Measurements from ENCODE around the gene AFAP1. TPM values are rescaled to one million over a fixed set of nuclear protein-coding genes. Genes with fewer than 3 reads are reported as not detected.

AFAP1 gene
- total RNA-seq, 1 donor from 2014 or later, result 31.9 TPM

DNA sequence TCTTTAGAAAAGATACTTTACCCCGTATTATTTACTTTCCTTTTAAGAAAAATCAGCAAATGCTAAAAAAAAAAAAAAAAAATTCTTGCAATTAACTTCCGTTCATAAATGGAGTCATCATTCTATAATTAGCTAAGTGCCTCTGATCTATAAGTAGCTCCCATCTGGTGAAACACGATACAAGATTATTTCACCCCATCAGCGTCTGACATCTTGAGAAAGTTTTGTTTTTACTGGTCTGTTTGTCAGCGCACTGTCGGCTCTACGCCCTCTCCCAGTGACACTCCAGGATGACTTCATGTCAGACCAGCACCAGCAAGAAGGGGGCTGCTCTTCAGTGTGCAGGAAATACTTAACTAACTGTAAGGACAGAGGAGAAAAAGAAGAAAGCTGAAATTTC lies 108.3 kb downstream of the AFAP1 start:
- Mint-ChIP-seq H3K27me3 (no peaks in the 10 kb centered on the region), H3K27ac (no peak overlapping the region), H3K9me3 (ENCODE audit: low read depth) (peaks cover 3% of the 10 kb centered on the region), H3K4me1 (ENCODE audit: low read depth) (no peaks in the 10 kb centered on the region), H3K4me3 (ENCODE audit: low read depth) (no peak overlapping the region), H3K36me3 (ENCODE audit: insufficient read depth) (peaks cover 36% of the 10 kb centered on the region)
- DNase-seq (ENCODE audit: low spot score, unreplicated experiment), result no peak
- TF ChIP-seq, protein P1, sequence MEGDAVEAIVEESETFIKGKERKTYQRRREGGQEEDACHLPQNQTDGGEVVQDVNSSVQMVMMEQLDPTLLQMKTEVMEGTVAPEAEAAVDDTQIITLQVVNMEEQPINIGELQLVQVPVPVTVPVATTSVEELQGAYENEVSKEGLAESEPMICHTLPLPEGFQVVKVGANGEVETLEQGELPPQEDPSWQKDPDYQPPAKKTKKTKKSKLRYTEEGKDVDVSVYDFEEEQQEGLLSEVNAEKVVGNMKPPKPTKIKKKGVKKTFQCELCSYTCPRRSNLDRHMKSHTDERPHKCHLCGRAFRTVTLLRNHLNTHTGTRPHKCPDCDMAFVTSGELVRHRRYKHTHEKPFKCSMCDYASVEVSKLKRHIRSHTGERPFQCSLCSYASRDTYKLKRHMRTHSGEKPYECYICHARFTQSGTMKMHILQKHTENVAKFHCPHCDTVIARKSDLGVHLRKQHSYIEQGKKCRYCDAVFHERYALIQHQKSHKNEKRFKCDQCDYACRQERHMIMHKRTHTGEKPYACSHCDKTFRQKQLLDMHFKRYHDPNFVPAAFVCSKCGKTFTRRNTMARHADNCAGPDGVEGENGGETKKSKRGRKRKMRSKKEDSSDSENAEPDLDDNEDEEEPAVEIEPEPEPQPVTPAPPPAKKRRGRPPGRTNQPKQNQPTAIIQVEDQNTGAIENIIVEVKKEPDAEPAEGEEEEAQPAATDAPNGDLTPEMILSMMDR (IDR thresholded peaks at IDR 0.05; ENCODE audit: unreplicated experiment), result no peak

DNA sequence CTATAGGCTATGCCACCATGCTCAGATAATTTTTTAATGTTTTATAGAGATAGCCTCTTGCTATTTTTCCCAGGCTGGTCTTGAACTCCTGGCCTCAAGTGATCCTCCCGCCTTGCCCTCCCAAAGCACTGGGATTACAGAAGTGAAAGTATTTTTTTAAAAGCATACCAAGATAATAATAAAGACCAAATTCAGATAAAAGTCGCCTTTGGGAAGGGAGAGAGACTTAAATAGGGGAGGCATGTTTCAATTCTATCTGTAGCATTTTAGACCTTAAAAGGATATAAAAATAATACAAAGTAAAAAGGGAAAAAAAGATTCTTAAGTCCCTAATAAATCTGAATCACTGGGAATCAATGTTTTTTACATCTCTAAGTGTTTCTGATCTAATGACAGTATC lies 108.9 kb downstream of the AFAP1 start:
- no peaks in the 10 kb centered on the region for H3K4me1 Mint-ChIP-seq (ENCODE audit: low read depth)
- no peak overlapping the region for H3K27ac Mint-ChIP-seq

GRCh38 chr4:7829652-7830580 lies 109.7 kb downstream of the AFAP1 start:
- no peak overlapping the region for H3K4me3 Mint-ChIP-seq (ENCODE audit: low read depth)
- H3K36me3 Mint-ChIP-seq (ENCODE audit: insufficient read depth), result peaks cover 36% of the 10 kb centered on the region
- H3K27ac Mint-ChIP-seq, result peak overlapping the region; percentile 52
- peaks cover 2% of the 10 kb centered on the region for H3K4me1 Mint-ChIP-seq (ENCODE audit: low read depth)
- TF ChIP-seq, protein P1 (IDR thresholded peaks at IDR 0.05; ENCODE audit: unreplicated experiment), result no peak
- H3K27me3 Mint-ChIP-seq, result no peaks in the 10 kb centered on the region
- no peak for DNase-seq (ENCODE audit: low spot score, unreplicated experiment)
- H3K9me3 Mint-ChIP-seq (ENCODE audit: low read depth), result peaks cover 3% of the 10 kb centered on the region

More for the DNA sequence above, 108.9 kb downstream of the AFAP1 start:
- Mint-ChIP-seq H3K4me3 (ENCODE audit: low read depth) (no peak overlapping the region), H3K36me3 (ENCODE audit: insufficient read depth) (peaks cover 36% of the 10 kb centered on the region), H3K9me3 (ENCODE audit: low read depth) (peaks cover 3% of the 10 kb centered on the region), H3K27me3 (no peaks in the 10 kb centered on the region)
- DNase-seq (ENCODE audit: low spot score, unreplicated experiment), result no peak
- TF ChIP-seq, protein P1 (IDR thresholded peaks at IDR 0.05; ENCODE audit: unreplicated experiment), result no peak

GRCh38 chr4:7828793-7829301 lies 110.8 kb downstream of the AFAP1 start:
- no peak for DNase-seq (ENCODE audit: low spot score, unreplicated experiment)
- no peak overlapping the region for H3K27ac Mint-ChIP-seq
- peaks cover 30% of the 10 kb centered on the region for H3K36me3 Mint-ChIP-seq (ENCODE audit: insufficient read depth)
- H3K4me1 Mint-ChIP-seq (ENCODE audit: low read depth), result peaks cover 11% of the 10 kb centered on the region
- TF ChIP-seq, protein P1 (IDR thresholded peaks at IDR 0.05; ENCODE audit: unreplicated experiment), result no peak
- H3K9me3 Mint-ChIP-seq (ENCODE audit: low read depth), result peaks cover 3% of the 10 kb centered on the region
- H3K4me3 Mint-ChIP-seq (ENCODE audit: low read depth), result no peak overlapping the region
- no peaks in the 10 kb centered on the region for H3K27me3 Mint-ChIP-seq

- Mint-ChIP-seq H3K4me3 (ENCODE audit: low read depth) (no peak overlapping the region), H3K4me1 (ENCODE audit: low read depth) (peaks cover 18% of the 10 kb centered on the region), H3K27me3 (no peaks in the 10 kb centered on the region), H3K9me3 (ENCODE audit: low read depth) (peaks cover 2% of the 10 kb centered on the region), H3K36me3 (ENCODE audit: insufficient read depth) (peaks cover 26% of the 10 kb centered on the region), H3K27ac (no peak overlapping the region)
- TF ChIP-seq, protein P1 (IDR thresholded peaks at IDR 0.05; ENCODE audit: unreplicated experiment), result no peak
- DNase-seq (ENCODE audit: low spot score, unreplicated experiment), result no peak
Measured at GRCh38 chr4:7828011-7828720, 111.5 kb downstream of the AFAP1 start.
